ENCODE results near the gene TNFRSF1A. TPM values are rescaled to one million over a fixed set of nuclear protein-coding genes. Genes with fewer than 3 reads are reported as not detected.
"Not testable (repeated sequence)": the region's sequence is repeated elsewhere in the genome, so short reads cannot be mapped to it uniquely, and the experiment has no call there.

TNFRSF1A gene
- total RNA-seq, 1 experiment from 2014 or later, result 34.3 TPM

DNA sequence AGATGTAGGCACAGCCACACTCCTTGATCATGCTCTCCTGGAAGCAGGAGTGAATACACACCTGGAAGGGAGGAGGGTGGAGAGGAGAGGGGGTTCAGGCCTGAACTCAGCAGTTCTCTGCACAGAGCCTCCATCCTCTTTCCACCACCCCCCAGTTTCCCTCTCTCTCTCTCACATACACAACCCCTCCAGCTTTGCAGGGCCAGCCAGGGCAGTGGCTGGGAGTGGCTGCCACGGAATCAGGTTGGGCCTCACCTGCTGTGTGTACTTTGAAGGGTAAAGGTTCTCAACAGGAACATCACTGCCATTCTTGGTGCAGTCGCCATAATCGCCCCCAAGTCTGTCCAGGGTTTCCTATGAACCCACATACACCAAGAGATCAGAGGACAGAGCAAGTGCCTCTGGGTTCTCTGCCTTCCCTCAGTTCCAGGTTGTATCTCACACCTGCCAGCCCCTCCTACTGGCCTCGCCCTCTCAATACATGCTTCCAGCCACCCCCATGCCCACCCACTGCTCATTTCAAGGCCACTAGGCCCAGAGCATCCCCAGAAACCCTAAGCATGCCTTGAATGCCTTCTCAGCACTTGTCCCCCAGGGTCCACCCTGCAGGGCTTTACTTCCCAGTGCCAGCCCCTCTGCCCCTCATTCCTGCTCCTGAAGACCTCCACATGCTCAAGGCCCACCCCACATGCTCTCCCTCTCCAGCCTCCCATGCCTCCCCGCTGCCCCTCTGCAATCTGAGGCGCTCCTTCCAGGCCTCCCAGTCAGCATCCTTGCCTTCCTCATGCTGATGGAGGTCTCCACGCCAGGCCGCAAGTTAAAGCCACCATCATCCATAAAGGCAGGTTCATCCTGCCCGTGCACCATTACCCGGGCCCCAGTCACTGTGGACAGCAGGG is 12.9 kb upstream of the TNFRSF1A start:
- no peak for DNase-seq

DNA sequence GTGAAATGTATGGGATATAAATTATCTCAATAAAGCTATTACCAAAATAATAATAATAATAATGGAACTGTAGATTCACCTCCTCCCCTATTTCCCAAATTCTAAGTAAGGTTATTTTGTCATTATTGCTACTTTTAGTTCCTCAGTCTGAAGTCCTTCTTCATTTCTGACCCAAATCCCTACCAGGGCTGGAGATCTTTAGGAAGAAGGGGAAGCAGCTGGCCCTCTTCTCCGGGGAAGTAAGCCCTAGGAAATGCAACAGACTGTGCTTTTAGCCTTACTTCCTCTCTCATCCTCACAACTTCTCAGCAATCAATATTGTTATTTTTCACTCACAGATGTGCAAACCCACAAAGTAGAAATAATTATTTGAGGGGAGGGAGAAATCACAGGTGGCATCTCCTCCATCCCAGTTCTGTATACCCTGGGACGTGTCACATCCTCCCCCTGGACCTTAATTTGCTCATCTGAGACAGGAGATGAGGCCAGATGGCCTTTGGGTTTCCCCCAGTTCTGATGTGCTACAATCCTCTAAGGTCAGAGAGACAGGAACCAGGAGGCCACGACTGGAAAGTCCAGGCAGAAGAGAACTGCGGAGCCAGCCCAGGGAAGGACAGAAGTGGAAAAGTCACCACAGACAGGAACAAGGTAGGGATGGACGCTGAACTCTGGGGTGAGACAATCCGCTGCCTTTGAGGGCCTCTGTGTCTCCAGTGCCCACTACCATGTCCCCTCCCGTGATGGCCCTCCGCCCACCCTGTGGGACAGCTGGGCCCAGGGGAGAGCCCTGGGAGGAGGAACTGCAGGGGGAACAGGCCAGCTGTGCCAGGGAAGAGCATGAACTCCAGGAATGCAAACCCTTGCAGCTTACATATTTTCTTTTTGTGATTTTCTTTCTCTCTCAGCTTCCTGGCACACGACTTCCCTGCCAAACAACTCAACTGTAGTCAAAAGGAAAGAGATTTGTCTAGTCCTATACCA is 10.6 kb upstream of the TNFRSF1A start:
- Histone ChIP-seq H3K4me1 (peaks cover 4% of the 10 kb centered on the region; the same call in 1 of the 2 replicates), H3K27ac (no peak overlapping the region)
- DNase-seq, result no peak

More for the DNA sequence above, 12.9 kb upstream of the TNFRSF1A start:
- Histone ChIP-seq H3K27me3 (peaks cover 6% of the 10 kb centered on the region; the same call in 1 of the 2 replicates), H3K4me3 (no peak overlapping the region), H3K27ac (no peak overlapping the region), H3K4me1 (peaks cover 4% of the 10 kb centered on the region; the same call in 1 of the 2 replicates), H3K9me3 (replicated peaks) (0 out of 2 replicates have a peak, but pooled peaks cover 4% of the 10 kb centered on the region), H3K36me3 (no peaks in the 10 kb centered on the region)

DNA sequence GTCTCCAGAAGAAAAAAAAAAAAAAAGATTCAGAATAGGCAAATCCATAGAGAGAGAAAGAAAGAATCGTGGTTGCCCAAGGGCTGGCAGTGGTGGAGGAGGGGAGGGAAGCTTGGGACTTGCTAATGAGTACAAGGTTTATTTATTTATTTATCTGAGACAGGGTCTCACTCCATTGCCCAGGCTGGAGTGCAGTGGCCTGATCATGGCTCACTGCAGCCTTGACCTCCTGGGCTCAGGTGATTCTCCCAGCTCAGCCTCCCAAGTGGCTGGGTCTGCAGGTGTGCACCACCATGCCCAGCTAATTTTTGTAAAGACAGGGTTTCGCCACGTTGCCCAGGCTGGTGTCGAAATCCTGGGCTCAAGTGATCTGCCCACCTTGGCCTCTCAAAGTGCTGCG is 9.7 kb upstream of the TNFRSF1A start:
- no peaks in the 10 kb centered on the region for H3K27me3 ChIP-seq
- no peaks in the 10 kb centered on the region for H3K9me3 ChIP-seq (replicated peaks)
- no peak for DNase-seq
- no peak overlapping the region for H3K4me3 ChIP-seq
- no peak overlapping the region for H3K27ac ChIP-seq
- H3K36me3 ChIP-seq, result no peaks in the 10 kb centered on the region
- H3K4me1 ChIP-seq, result peaks cover 4% of the 10 kb centered on the region; the same call in 1 of the 2 replicates

More for the DNA sequence above, 10.6 kb upstream of the TNFRSF1A start:
- H3K9me3 ChIP-seq (replicated peaks), result no peaks in the 10 kb centered on the region
- H3K4me3 ChIP-seq, result no peak overlapping the region
- H3K36me3 ChIP-seq, result no peaks in the 10 kb centered on the region
- H3K27me3 ChIP-seq, result no peaks in the 10 kb centered on the region

DNA sequence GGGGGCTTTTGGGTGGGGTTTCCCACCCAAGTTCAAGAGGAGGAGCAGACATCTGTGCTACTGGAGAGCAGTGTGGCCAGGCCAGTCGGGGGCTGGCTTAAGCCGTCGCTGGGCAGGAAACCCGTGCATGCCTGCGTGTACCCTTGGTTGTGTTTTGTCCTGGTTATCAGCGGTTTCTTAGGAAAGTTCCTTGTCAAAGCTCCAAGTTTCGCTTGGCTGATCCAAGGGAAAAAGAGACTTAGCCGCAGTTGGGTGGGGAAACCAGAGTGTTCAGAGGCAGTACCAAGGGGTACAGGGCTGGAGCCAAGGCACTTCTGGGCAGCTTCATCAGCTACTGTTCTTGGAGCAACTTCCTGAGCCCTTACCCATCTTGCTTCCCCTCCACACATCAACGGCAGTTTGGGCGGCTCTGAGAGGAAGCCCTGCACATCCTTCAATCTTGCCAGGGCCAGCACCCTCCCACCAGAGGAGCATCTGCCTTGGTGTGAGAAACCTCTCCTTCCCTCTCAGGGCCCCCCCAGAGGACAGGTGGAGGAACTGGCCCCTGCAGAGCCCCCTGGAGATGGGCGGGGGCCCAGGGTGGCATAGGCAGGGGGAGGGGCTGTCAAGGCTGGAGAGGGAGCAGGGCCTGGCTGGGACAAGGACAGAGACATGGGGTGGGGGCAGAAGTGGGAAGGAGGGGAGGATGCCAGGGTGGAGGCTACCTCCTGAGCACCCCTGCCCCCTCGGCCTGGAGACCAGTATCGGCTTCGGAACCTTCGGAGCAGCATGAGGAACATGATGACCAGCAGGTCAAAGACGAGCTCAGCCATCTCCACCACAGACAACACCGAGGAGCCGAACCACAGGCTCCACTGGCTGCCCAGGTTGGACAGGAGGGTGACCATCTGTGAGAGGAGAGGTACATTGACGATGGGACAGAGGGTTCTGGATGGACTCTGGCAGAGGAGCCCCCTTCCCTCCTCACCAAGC is 5.8 kb upstream of the TNFRSF1A start:
- H3K27me3 ChIP-seq, result no peaks in the 10 kb centered on the region
- H3K36me3 ChIP-seq, result no peaks in the 10 kb centered on the region
- peaks cover 11% of the 10 kb centered on the region for H3K4me1 ChIP-seq
- no peak overlapping the region for H3K4me3 ChIP-seq
- H3K9me3 ChIP-seq (replicated peaks), result no peaks in the 10 kb centered on the region
- DNase-seq, result no peak
- H3K27ac ChIP-seq, result no peak overlapping the region

DNA sequence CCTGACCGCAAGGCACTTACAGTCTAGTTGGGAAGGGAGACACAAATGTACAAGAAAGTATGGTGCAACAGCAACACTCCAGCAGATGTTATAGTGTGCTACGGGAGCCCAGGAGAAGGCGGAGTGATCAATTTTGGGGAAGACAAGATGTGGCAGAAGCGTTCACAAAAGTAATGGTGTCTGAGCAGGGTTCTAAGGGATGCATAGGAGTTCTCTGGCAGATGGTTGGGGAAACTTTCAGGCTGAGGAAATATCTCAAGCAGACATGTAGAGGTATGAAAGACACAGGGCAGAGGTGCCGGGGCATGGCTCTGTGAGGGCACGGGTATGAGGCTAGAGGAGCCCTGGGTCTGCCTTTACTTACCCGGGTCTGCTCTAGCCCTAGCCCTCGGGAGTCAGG is 5.1 kb upstream of the TNFRSF1A start:
- Histone ChIP-seq H3K4me3 (no peak overlapping the region), H3K9me3 (replicated peaks) (no peaks in the 10 kb centered on the region), H3K4me1 (peaks cover 9% of the 10 kb centered on the region), H3K36me3 (no peaks in the 10 kb centered on the region), H3K27ac (no peak overlapping the region), H3K27me3 (no peaks in the 10 kb centered on the region)
- no peak for DNase-seq

DNA sequence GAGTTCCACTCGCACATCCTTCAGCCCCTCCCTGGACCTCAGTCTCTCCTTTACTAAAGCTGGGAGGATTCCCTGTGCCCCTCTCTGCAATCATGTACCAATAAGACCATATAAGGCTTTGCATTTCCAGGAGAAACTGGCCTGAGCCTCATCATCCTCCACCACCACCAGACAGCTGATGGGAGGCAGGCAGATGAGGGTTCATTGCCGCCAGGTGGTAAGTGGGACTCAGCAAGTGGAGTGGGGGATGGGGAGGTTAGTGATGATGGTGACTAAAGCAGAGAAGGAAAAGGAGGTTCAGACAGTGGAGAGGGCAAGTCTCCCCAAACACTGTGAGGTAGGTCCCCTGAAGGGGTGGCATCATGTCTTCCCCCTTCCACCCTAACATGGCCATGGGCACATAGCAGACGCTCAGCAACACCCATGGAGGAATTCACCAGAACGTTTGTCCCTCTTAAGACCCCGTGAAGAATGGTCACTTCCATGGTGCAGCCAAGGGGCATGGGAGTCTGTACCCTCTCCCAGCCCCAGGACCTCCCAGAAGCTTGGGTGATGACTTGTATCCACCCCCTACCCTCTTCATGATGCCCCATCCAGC is 4.5 kb upstream of the TNFRSF1A start:
- Histone ChIP-seq H3K27ac (no peak overlapping the region), H3K9me3 (replicated peaks) (no peaks in the 10 kb centered on the region), H3K4me1 (peaks cover 9% of the 10 kb centered on the region), H3K27me3 (no peaks in the 10 kb centered on the region), H3K4me3 (no peak overlapping the region), H3K36me3 (no peaks in the 10 kb centered on the region)
- DNase-seq, result no peak

DNA sequence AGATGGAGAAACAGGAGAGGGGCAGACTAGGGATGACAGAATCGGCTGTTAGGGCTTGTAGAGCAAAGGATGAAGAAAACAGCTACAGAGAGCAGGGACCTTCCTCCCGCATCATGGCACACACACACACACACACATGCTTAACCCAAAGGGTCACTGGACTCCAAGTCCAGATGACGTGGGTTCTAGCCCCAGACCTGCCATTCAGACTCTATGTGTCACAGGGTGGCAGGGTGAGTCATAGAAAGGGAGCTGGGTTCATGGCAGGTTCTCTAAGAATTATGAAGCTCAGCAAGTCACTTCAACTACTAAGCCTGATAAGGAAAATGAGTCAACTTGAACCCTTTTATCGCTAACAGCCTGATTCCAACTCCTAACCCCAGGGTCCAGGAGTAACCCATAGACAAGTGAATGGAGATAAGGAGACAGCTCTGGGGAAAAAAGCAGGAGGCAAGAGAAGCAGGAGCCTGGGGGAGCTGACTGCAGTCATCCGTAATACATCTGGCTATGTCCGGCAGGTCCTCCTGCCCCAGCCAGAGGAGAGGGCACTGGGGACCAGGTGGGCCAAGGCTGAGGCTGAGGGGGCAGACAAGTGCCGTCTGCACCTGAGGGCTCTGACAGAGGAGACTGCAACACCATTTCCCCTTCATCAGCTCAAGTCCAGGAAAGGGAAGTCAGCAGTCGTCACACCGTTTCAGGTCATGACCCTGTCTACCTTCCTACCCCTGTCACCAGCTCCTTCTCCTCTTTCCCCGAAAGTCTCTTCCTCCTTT is 3.6 kb upstream of the TNFRSF1A start:
- peaks cover 9% of the 10 kb centered on the region for H3K4me1 ChIP-seq
- H3K27me3 ChIP-seq, result no peaks in the 10 kb centered on the region
- H3K4me3 ChIP-seq, result no peak overlapping the region
- no peak overlapping the region for H3K27ac ChIP-seq
- H3K9me3 ChIP-seq (replicated peaks), result no peaks in the 10 kb centered on the region
- DNase-seq, result no peak
- no peaks in the 10 kb centered on the region for H3K36me3 ChIP-seq

DNA sequence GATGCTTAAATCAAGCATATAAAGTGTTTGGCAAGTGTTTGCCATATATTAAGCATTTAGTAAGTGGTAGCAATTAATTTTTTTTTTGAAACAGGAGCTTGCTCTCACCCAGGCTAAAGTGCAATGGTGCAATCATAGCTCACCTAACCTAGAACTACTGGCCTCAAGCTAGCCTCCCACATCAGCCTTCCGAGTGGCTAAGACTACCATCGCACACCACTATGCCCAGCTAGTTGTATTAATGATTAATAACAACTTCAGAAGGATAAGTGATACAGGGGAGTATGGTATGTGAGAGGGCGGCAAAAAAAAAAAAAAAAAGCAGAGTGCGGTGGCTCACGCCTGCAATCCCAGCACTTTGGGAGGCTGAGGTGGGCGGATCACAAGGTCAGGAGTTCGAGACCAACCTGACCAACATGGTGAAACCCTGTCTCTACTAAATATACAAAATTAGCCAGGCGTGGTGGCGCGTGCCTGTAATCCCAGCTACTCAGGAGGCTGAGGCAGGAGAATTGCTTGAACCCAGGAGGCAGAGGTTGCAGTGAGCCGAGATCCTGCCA is 2.3 kb upstream of the TNFRSF1A start:
- not testable (repeated sequence) for H3K27ac ChIP-seq; H3K36me3 ChIP-seq; H3K4me1 ChIP-seq; H3K9me3 ChIP-seq (replicated peaks); H3K4me3 ChIP-seq; H3K27me3 ChIP-seq; DNase-seq

DNA sequence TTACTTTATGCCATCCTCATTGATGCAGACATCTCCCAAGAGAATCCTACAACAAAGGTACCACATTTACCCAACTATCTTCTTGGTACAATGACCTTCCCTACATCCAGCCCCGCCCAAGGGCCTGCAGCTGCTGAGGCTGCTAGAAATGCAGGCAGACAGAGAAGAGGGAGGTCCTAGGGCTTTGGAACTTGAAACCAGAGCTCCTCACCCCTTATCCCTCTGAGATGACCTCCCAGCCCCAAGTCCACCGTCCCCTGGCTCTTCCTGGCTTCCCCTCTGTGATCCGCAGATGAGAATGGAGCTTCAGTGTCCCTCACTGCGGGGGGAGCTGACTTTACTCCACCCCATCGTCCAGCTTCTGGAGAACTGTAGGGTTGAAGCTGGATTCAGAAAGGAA is 1.6 kb upstream of the TNFRSF1A start:
- peak; percentile 46 to 62 for DNase-seq
- Histone ChIP-seq H3K4me1 (peaks cover 9% of the 10 kb centered on the region), H3K36me3 (no peaks in the 10 kb centered on the region), H3K4me3 (no peak overlapping the region), H3K27me3 (no peaks in the 10 kb centered on the region), H3K27ac (no peak overlapping the region), H3K9me3 (replicated peaks) (no peaks in the 10 kb centered on the region)

DNA sequence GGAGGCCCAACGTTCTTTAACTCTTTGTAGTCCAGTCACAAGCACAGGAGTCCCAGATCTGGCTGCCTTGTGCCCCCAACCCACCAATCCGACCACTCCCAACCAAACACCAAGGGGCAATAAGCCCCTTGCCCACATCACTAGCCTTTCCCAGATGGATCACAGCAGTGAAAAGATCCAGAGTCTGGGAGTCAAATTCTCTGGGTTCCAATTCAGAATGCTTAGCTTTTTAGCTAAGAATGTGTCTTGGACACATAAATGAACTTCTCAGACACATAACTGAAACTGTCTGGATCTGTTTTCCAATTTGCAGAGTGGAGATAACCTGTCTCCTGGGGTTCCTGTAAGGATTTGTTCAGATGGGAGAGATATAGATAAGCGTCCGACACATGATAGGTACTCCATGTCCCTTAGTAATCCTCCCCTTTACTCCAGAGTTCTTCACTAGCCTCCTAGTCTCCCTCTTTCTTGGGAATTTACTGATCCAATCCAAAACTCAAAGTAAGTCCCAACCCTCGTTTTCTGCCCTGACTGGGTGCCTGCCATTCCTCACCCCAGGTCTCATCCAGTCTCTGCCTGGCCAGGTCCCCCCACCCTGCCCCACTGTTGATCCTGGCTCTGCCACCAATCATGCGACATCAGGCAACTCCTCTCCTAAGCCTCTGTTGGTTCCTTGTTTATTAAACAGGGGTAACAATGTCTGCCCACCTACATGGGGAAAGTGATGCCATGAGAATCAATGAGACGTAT is 439 bp upstream of the TNFRSF1A start:
- H3K4me3 ChIP-seq, result peak overlapping the region; percentile 93
- H3K27me3 ChIP-seq, result no peaks in the 10 kb centered on the region
- no peaks in the 10 kb centered on the region for H3K9me3 ChIP-seq (replicated peaks)
- peaks cover 13% of the 10 kb centered on the region for H3K4me1 ChIP-seq
- DNase-seq, result no peak
- no peaks in the 10 kb centered on the region for H3K36me3 ChIP-seq
- H3K27ac ChIP-seq, result peak overlapping the region; percentile 71

DNA sequence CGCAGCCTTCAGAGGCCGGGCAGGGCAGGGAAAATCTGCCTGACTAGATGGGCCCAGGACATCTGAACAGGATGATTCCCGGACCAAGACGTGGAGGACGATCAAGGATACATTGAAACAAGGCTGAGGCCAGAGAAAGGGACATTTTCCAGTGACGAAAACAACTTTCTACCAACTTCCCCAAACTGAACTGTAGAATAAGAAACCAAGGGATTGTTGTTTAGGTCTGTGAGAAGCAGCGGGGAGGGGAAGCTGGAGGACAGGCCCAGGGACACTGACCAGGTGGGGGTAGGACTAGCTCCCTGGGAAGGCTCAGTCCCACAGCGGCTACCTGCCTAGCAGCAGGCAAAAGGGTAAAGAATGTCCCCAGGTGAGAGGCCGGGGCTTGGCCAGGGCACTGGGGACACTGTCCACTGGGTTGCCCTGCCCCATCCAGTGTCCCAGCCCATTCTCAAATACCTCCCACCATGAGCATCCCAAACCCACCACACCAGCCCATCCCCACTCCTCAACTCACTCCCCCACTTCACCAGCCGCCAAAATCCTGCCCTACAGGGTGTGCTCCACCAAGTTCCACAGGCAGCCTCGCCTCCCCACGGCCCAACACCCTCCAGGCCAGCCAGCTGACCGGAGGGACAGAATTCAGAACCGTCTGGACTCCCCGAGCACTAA is 995 bp downstream of the TNFRSF1A start:
- no peak for DNase-seq
- peaks cover 20% of the 10 kb centered on the region for H3K4me1 ChIP-seq
- no peaks in the 10 kb centered on the region for H3K9me3 ChIP-seq (replicated peaks)
- no peaks in the 10 kb centered on the region for H3K27me3 ChIP-seq
- no peaks in the 10 kb centered on the region for H3K36me3 ChIP-seq
- H3K4me3 ChIP-seq, result peak overlapping the region; percentile 93
- peak overlapping the region; percentile 71 for H3K27ac ChIP-seq

All from SJCRH30 (cell line).